H1 (cell line): ENCODE measurements around the gene ZNF512B. TPM values are rescaled to one million over a fixed set of nuclear protein-coding genes. Genes with fewer than 3 reads are reported as not detected.

Experiments
- ASH2L ChIP-seq: fragments of 200-600, 300-600 bp; sonication (generic); IDR thresholded peaks from one replicate; pipeline ENCODE4 v1.7.1; 2017; ENCODE audit warnings: low read length
- BRCA1 ChIP-seq: IDR thresholded peaks from 2 replicates; pipeline ENCODE4 v1.6.1; 2012; ENCODE audit warnings: low read depth, low read length, improper control_type of control experiment
- CBX8 ChIP-seq: fragments of 300-800, 300-1000 bp; sonication (generic); IDR thresholded peaks from 2 replicates; pipeline ENCODE4 v1.7.1; 2016; ENCODE audit warnings: low read depth, low read length, borderline replicate concordance
- CEBPB ChIP-seq: IDR thresholded peaks from 2 replicates; pipeline ENCODE4 v1.6.1; 2012; ENCODE audit warnings: low read depth, low read length
- CHD1 ChIP-seq: IDR thresholded peaks from 2 replicates; pipeline ENCODE4 v1.6.1; 2012; ENCODE audit warnings: low read depth, low read length, improper control_type of control experiment
- CREB1 ChIP-seq: IDR thresholded peaks from 2 replicates; pipeline ENCODE4 v1.6.1; 2012; ENCODE audit warnings: inconsistent platforms
- CTBP2 ChIP-seq: IDR thresholded peaks from 2 replicates; pipeline ENCODE4 v1.7.0; 2011; ENCODE audit warnings: borderline replicate concordance, mild to moderate bottlenecking, moderate library complexity, mixed read lengths, low read length; ENCODE audit not compliant: insufficient read depth, insufficient read length
- CTCF ChIP-seq, 3 experiments: IDR thresholded peaks; 1 replicate in 2 of 3; 2 replicates in 1 of 3; pipeline versions ENCODE4 v1.5.1 to v1.6.1; 2011; ENCODE audit warnings: low read length in 3 of 3, mild to moderate bottlenecking in 3 of 3, inconsistent platforms in 2 of 3, low read depth in 1 of 3, moderate library complexity in 1 of 3; ENCODE audit not compliant: insufficient read depth in 1 of 3; ENCODE audit errors: control extremely low read depth in 1 of 3
- FOSL1 ChIP-seq: IDR thresholded peaks from 2 replicates; pipeline ENCODE4 v1.6.1; 2011; ENCODE audit warnings: mild to moderate bottlenecking, low read depth, low read length, moderate library complexity; ENCODE audit not compliant: insufficient read depth
- GABPA ChIP-seq: IDR thresholded peaks from 2 replicates; pipeline ENCODE4 v1.6.1; 2011; ENCODE audit warnings: mild to moderate bottlenecking, low read length, moderate library complexity, borderline replicate concordance; ENCODE audit not compliant: insufficient read depth
- HDAC2 ChIP-seq, 2 experiments: fragments of 300-600 bp in 1 of 2; sonication (generic) in 1 of 2; IDR thresholded peaks; 2 replicates each; pipeline ENCODE4 v1.6.1; 2011 to 2012; ENCODE audit warnings: low read depth in 2 of 2, low read length in 2 of 2, mild to moderate bottlenecking in 2 of 2, moderate library complexity in 2 of 2, borderline replicate concordance in 1 of 2, inconsistent platforms in 1 of 2
- JUN ChIP-seq: IDR thresholded peaks from 2 replicates; pipeline ENCODE4 v1.6.1; 2011; ENCODE audit warnings: low read depth, mild to moderate bottlenecking, improper control_type of control experiment, low read length
- KDM5A ChIP-seq: fragments of 200-600 bp; IDR thresholded peaks from 2 replicates; pipeline ENCODE4 v1.7.1; 2012; ENCODE audit warnings: mild to moderate bottlenecking, low read length, inconsistent platforms, mixed read lengths
- MAX ChIP-seq: IDR thresholded peaks from 2 replicates; pipeline ENCODE4 v1.6.1; 2012; ENCODE audit warnings: inconsistent platforms
- NANOG ChIP-seq: IDR thresholded peaks from 2 replicates; pipeline ENCODE4 v1.6.1; 2011; ENCODE audit warnings: low read length, low read depth, mild to moderate bottlenecking, inconsistent platforms; ENCODE audit not compliant: insufficient read depth, poor library complexity, severe bottlenecking
- RFX5 ChIP-seq: IDR thresholded peaks from 2 replicates; pipeline ENCODE4 v1.6.1; 2011; ENCODE audit warnings: low read depth, low read length, improper control_type of control experiment, borderline replicate concordance
- SP2 ChIP-seq: IDR thresholded peaks from 2 replicates; pipeline ENCODE4 v1.6.1; 2012; ENCODE audit warnings: mild to moderate bottlenecking, low read length, inconsistent platforms
- SP4 ChIP-seq: IDR thresholded peaks from 2 replicates; pipeline ENCODE4 v1.6.1; 2012; ENCODE audit warnings: low read length, inconsistent platforms
- SRF ChIP-seq: IDR thresholded peaks from 2 replicates; pipeline ENCODE4 v1.6.1; 2011; ENCODE audit warnings: mild to moderate bottlenecking, low read depth, low read length, moderate library complexity
- TAF7 ChIP-seq: optimal IDR thresholded peaks from 2 replicates; pipeline ENCODE3; 2011; ENCODE audit warnings: low read depth, mild to moderate bottlenecking, inconsistent platforms, low read length, moderate library complexity, borderline replicate concordance
- TBP ChIP-seq: IDR thresholded peaks from 2 replicates; pipeline ENCODE4 v1.6.1; 2011; ENCODE audit warnings: low read depth, low read length, improper control_type of control experiment
- YY1 ChIP-seq: IDR thresholded peaks from 2 replicates; pipeline ENCODE4 v1.6.1; 2011; ENCODE audit warnings: low read depth, mild to moderate bottlenecking, low read length
- polyA plus RNA-seq, 7 experiments: library from polyadenylated mRNA; depleted of rRNA in 3 of 7; stranded (reverse) in 5 of 7; unstranded in 2 of 7; fragments of >200 nt in 5 of 7; fragments of 200-250 nt in 2 of 7; gene quantifications; 1 replicate in 5 of 7; 2 replicates in 1 of 7; 4 replicates in 1 of 7; pipeline versions ENCODE4 v1.2.1 to v1.2.3, GENCODE V29; 2011 to 2013; ENCODE audit warnings: missing spikeins in 2 of 7, mixed read lengths in 2 of 7
- total RNA-seq: library from RNA; stranded (reverse); fragmentation: NEBNext Ultra II Directional; extraction: Animal tissue kit (Norgen Biotek cat#: 25700); gene quantifications from 2 replicates; pipeline ENCODE4 v1.2.1, GENCODE V29; 2021

Gene ZNF512B
- total and polyA plus RNA-seq, 2 of the 8 experiments (the other 6 are each of a cell fraction or from before 2014, with no cell fraction given), result 7.3 to 26.6 TPM

- TF ChIP-seq TBP (no peak), CREB1 (peak; percentile 75), KDM5A (0 out of 2 replicates have a peak, but pooled peaks have one; percentile 10), YY1 (peak; percentile 89), FOSL1 (no peak), JUN (no peak), GABPA (no peak), HDAC2 (IDR thresholded peaks at IDR 0.05; ENCODE audit: borderline replicate concordance in 1 of 2, low read depth in 2 of 2, low read length in 2 of 2) (no peak), CTBP2 (no peak), ASH2L (peak; percentile 71), SP2 (no peak), SRF (0 out of 2 replicates have a peak, but pooled peaks have one; percentile 20), CHD1 (no peak), SP4 (no peak), BRCA1 (no peak), TAF7 (no peak), CBX8 (no peak), RFX5 (no peak), CEBPB (no peak), CTCF (IDR thresholded peaks at IDR 0.05; ENCODE audit: control extremely low read depth in 1 of 3, insufficient read depth in 1 of 3, low read depth in 1 of 3, low read length in 3 of 3) (no peak), MAX (peak; percentile 91), NANOG (no peak)
These were observed 13.7 kb downstream of the ZNF512B start, which contains the start of gene UCKL1 (continued) for GRCh38 chr20:63955827-63956663.
